ENCODE measurements around the gene OR2AT4.

The OR2AT4 gene

GRCh38 chr11:75079546-75079945 lies 17.1 kb downstream of the OR2AT4 start:
- no peaks in the 10 kb centered on the region for H4K20me1 ChIP-seq (ENCODE audit: insufficient read depth, low read length)
- H3K9me2 ChIP-seq (replicated peaks; ENCODE audit: insufficient read depth, low read length) = no peaks in the 10 kb centered on the region
- no peak overlapping the region for H3K4me2 ChIP-seq (ENCODE audit: low read depth, low read length)
- H3K36me3 ChIP-seq (replicated peaks; ENCODE audit: insufficient read depth, low read length) = no peaks in the 10 kb centered on the region
- no peaks in the 10 kb centered on the region for H3K9me3 ChIP-seq (replicated peaks; ENCODE audit: insufficient read depth, low read length)
- TF ChIP-seq EZH2 (optimal IDR thresholded peaks at IDR 0.05; ENCODE audit: low read depth, low read length) = no peak
- no peak for TF ChIP-seq EZH2phosphoT487 (IDR thresholded peaks at IDR 0.05; ENCODE audit: low read length)
- TF ChIP-seq CTCF (IDR thresholded peaks at IDR 0.05; ENCODE audit: low read length) = no peak
- H2AFZ ChIP-seq (ENCODE audit: low read length) = no peak overlapping the region
- no peak overlapping the region for H3K4me3 ChIP-seq (ENCODE audit: low read length)
- H3K27me3 ChIP-seq (replicated peaks; ENCODE audit: insufficient read depth, low read length) = no peaks in the 10 kb centered on the region
- H3K4me1 ChIP-seq (ENCODE audit: low read length) = no peaks in the 10 kb centered on the region
- DNase-seq = no peak
- no peak overlapping the region for H3K27ac ChIP-seq (ENCODE audit: low read length)
- no peak overlapping the region for H3K9ac ChIP-seq (ENCODE audit: low read length)
- H3K79me2 ChIP-seq (ENCODE audit: low read length) = no peaks in the 10 kb centered on the region
- no peaks in the 10 kb centered on the region for H3F3A ChIP-seq (ENCODE audit: insufficient read depth, low read length)

GRCh38 chr11:75078233-75078632 lies 18.4 kb downstream of the OR2AT4 start:
- Histone ChIP-seq H3K9me2 (replicated peaks; ENCODE audit: insufficient read depth, low read length) (no peaks in the 10 kb centered on the region), H3K36me3 (replicated peaks; ENCODE audit: insufficient read depth, low read length) (no peaks in the 10 kb centered on the region), H3K4me3 (ENCODE audit: low read length) (no peak overlapping the region), H3K27ac (ENCODE audit: low read length) (no peak overlapping the region), H3K27me3 (replicated peaks; ENCODE audit: insufficient read depth, low read length) (no peaks in the 10 kb centered on the region), H3K79me2 (ENCODE audit: low read length) (no peaks in the 10 kb centered on the region), H3K9me3 (replicated peaks; ENCODE audit: insufficient read depth, low read length) (no peaks in the 10 kb centered on the region), H3F3A (ENCODE audit: insufficient read depth, low read length) (no peaks in the 10 kb centered on the region), H2AFZ (ENCODE audit: low read length) (no peak overlapping the region), H3K4me2 (ENCODE audit: low read depth, low read length) (no peak overlapping the region), H3K4me1 (ENCODE audit: low read length) (no peaks in the 10 kb centered on the region), H3K9ac (ENCODE audit: low read length) (no peak overlapping the region), H4K20me1 (ENCODE audit: insufficient read depth, low read length) (no peaks in the 10 kb centered on the region)
- no peak for DNase-seq
- no peak for TF ChIP-seq CTCF (IDR thresholded peaks at IDR 0.05; ENCODE audit: low read length)
- TF ChIP-seq EZH2 (optimal IDR thresholded peaks at IDR 0.05; ENCODE audit: low read depth, low read length) = no peak
- no peak for TF ChIP-seq EZH2phosphoT487 (IDR thresholded peaks at IDR 0.05; ENCODE audit: low read length)

DNA sequence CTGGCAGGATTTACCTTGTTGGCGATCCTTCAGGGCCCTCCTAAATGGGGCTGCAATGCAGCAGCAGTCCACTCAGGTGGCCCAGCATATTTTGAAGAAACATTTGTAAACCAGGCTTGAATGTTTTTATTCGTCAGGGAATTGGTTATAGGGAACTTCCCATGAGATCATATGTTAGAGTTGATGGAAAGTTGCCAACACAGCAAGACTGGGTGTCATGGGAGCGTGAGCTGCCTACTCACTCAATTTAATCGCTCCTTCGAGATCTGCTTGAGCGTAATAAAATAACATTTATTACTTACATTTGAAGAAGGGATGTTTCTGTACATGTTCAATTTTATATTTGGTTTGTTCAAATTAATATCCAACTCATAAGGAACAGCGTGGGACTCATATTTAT lies 19.4 kb downstream of the OR2AT4 start:
- Histone ChIP-seq H2AFZ (ENCODE audit: low read length) (no peak overlapping the region), H3K4me1 (ENCODE audit: low read length) (no peaks in the 10 kb centered on the region), H3K4me3 (ENCODE audit: low read length) (no peak overlapping the region), H3K9me3 (replicated peaks; ENCODE audit: insufficient read depth, low read length) (no peaks in the 10 kb centered on the region), H3F3A (ENCODE audit: insufficient read depth, low read length) (no peaks in the 10 kb centered on the region), H3K27ac (ENCODE audit: low read length) (no peak overlapping the region), H3K36me3 (replicated peaks; ENCODE audit: insufficient read depth, low read length) (no peaks in the 10 kb centered on the region), H3K79me2 (ENCODE audit: low read length) (no peaks in the 10 kb centered on the region), H4K20me1 (ENCODE audit: insufficient read depth, low read length) (no peaks in the 10 kb centered on the region), H3K9me2 (replicated peaks; ENCODE audit: insufficient read depth, low read length) (no peaks in the 10 kb centered on the region), H3K9ac (ENCODE audit: low read length) (no peak overlapping the region), H3K27me3 (replicated peaks; ENCODE audit: insufficient read depth, low read length) (no peaks in the 10 kb centered on the region), H3K4me2 (ENCODE audit: low read depth, low read length) (no peak overlapping the region)
- no peak for TF ChIP-seq CTCF (IDR thresholded peaks at IDR 0.05; ENCODE audit: low read length)
- no peak for TF ChIP-seq EZH2 (optimal IDR thresholded peaks at IDR 0.05; ENCODE audit: low read depth, low read length)
- TF ChIP-seq EZH2phosphoT487 (IDR thresholded peaks at IDR 0.05; ENCODE audit: low read length) = no peak
- no peak for DNase-seq

Data from MM.1S (cell line).